Endothelial cell of umbilical vein (primary cell): ENCODE data around the gene CCR4. TPM values are rescaled to one million over a fixed set of nuclear protein-coding genes. Genes with fewer than 3 reads are reported as not detected.

ENCODE experiments used
- BruUV-seq: library from RNA; stranded (reverse); fragments of 400-500 nt; replicated peaks from 2 replicates; lab custom pipeline; 2021; lab: Mats Ljungman, UMichigan
- CTCF ChIA-PET: fragments of 300-600, 350-600 bp; sonication (Branson Sonifier 250); formaldehyde crosslinking; loops from one replicate; lab custom pipeline; 2021; ENCODE audit warnings: antibody characterized with exemption, inconsistent platforms; lab: Charles Lee
- POLR2A ChIA-PET: fragments of 300-600, 350-600 bp; sonication (Branson Sonifier 250); formaldehyde crosslinking; loops from one replicate; lab custom pipeline; 2021; ENCODE audit warnings: antibody characterized with exemption, inconsistent platforms; lab: Charles Lee
- DNase-seq: peaks from one replicate; pipeline ENCODE4 v3.0.0-alpha.2; 2011; ENCODE audit warnings: low read depth, low spot score
- FAIRE-seq: peaks from 2 replicates; lab custom pipeline; 2011; peaks lifted over from hg19 to GRCh38; lab: Jason Lieb, UNC
- H2AFZ ChIP-seq: 2 replicates; pipeline ENCODE4 v1.6.0; 2012; ENCODE audit warnings: low read depth, low read length, control low read depth, inconsistent platforms
- H3K27ac ChIP-seq: 2 replicates; pipeline ENCODE4 v1.5.1; 2011; ENCODE audit warnings: low read depth, mild to moderate bottlenecking, control low read depth, low read length, moderate library complexity; ENCODE audit not compliant: insufficient read depth
- H3K27me3 ChIP-seq, 2 experiments: 2 replicates each; pipeline versions ENCODE4 v1.6.0 to v1.6.1; 2011; ENCODE audit warnings: low read length in 2 of 2, mixed read lengths in 1 of 2; ENCODE audit not compliant: control insufficient read depth in 2 of 2, insufficient read depth in 2 of 2
- H3K36me3 ChIP-seq, 2 experiments: 2 replicates in 1 of 2; 3 replicates in 1 of 2; pipeline ENCODE4 v1.5.1; 2011; ENCODE audit warnings: low read length in 2 of 2, mild to moderate bottlenecking in 1 of 2, moderate library complexity in 1 of 2; ENCODE audit not compliant: control insufficient read depth in 2 of 2, insufficient read depth in 2 of 2; ENCODE audit errors: extremely low read depth in 1 of 2
- H3K4me1 ChIP-seq: 3 replicates; pipeline ENCODE4 v1.5.1; 2011; ENCODE audit warnings: mild to moderate bottlenecking, low read length; ENCODE audit not compliant: control insufficient read depth, insufficient read depth; ENCODE audit errors: extremely low read depth
- H3K4me2 ChIP-seq: 2 replicates; pipeline ENCODE4 v1.6.1; 2011; ENCODE audit warnings: low read length, control low read depth, mixed read lengths; ENCODE audit not compliant: insufficient read depth
- H3K4me3 ChIP-seq, 3 experiments: fragments of 200-600 bp in 1 of 3; sonication (generic), shearing (Covaris generic) in 1 of 3; replicated peaks in 1 of 3; 2 replicates each; pipeline ENCODE4 v1.5.1; 2011 to 2016; ENCODE audit warnings: control low read depth in 3 of 3, low read length in 3 of 3, mild to moderate bottlenecking in 2 of 3, inconsistent platforms in 1 of 3, low read depth in 1 of 3, moderate library complexity in 1 of 3; ENCODE audit not compliant: insufficient read depth in 1 of 3
- H3K79me2 ChIP-seq: 2 replicates; pipeline ENCODE4 v1.6.0; 2012; ENCODE audit warnings: low read length, inconsistent platforms; ENCODE audit not compliant: control insufficient read depth, insufficient read depth
- H3K9ac ChIP-seq: replicated peaks from 2 replicates; pipeline ENCODE3; 2011; ENCODE audit warnings: low read length, control low read depth; ENCODE audit not compliant: insufficient read depth; ENCODE audit errors: extremely low read depth
- H3K9me1 ChIP-seq: replicated peaks from 3 replicates; pipeline ENCODE4 v1.6.0; 2011; ENCODE audit warnings: mild to moderate bottlenecking, low read length; ENCODE audit not compliant: control insufficient read depth, insufficient read depth; ENCODE audit errors: extremely low read depth
- H3K9me3 ChIP-seq: replicated peaks from 2 replicates; pipeline ENCODE4 v1.5.1; 2012; ENCODE audit warnings: low read length, inconsistent platforms; ENCODE audit not compliant: control insufficient read depth, insufficient read depth
- H4K20me1 ChIP-seq: replicated peaks from 2 replicates; pipeline ENCODE3; 2011; ENCODE audit warnings: mild to moderate bottlenecking, low read length; ENCODE audit not compliant: control insufficient read depth, insufficient read depth; ENCODE audit errors: extremely low read depth
- EZH2 ChIP-seq: IDR thresholded peaks from 2 replicates; pipeline ENCODE4 v1.6.1; 2012; ENCODE audit warnings: borderline replicate concordance, low read depth, mild to moderate bottlenecking, moderate library complexity, low read length, inconsistent platforms; ENCODE audit not compliant: severe bottlenecking
- FOS ChIP-seq: IDR thresholded peaks from 2 replicates; pipeline ENCODE4 v1.6.1; 2011; ENCODE audit warnings: mild to moderate bottlenecking, low read length, moderate library complexity, borderline replicate concordance; ENCODE audit not compliant: insufficient read depth
- MAX ChIP-seq: IDR thresholded peaks from 2 replicates; pipeline ENCODE4 v1.6.1; 2011; ENCODE audit not compliant: insufficient read depth, insufficient read length
- dilution Hi-C: fragments of 300-500 bp; cut with MboI; formaldehyde crosslinking; loops from one replicate; pipeline ENCODE4 v1.15.0; 2019; ENCODE audit warnings: low sequenced_read_pairs; ENCODE audit not compliant: extremely low pct_ligation_motif_present
- intact Hi-C: fragments of 100-400 bp; cut with micrococcal nuclease; formaldehyde crosslinking; loops from one replicate; pipeline ENCODE4 v1.10.0; 2022
- polyA plus RNA-seq, 4 experiments: library from polyadenylated mRNA; depleted of rRNA in 3 of 4; stranded (reverse) in 3 of 4; unstranded in 1 of 4; fragments of >200 nt; gene quantifications; 2 replicates each; pipeline versions ENCODE4 v1.2.1 to v1.2.3, GENCODE V29; 2011 to 2012; ENCODE audit warnings: missing spikeins in 1 of 4
- total RNA-seq: library from RNA; stranded (reverse); gene quantifications from 2 replicates; pipeline ENCODE4 v1.2.3, GENCODE V29; 2021
- TF ChIP-seq, protein P1 (sequence below), 2 donors: IDR thresholded peaks; 1 replicate in 1 of 2; 2 replicates in 1 of 2; pipeline ENCODE4 v1.5.1; 2011; ENCODE audit warnings: low read length in 2 of 2, mild to moderate bottlenecking in 2 of 2, moderate library complexity in 2 of 2, control low read depth in 1 of 2, inconsistent platforms in 1 of 2, low read depth in 1 of 2; ENCODE audit not compliant: insufficient read depth in 1 of 2; ENCODE audit errors: extremely low read depth in 1 of 2

CCR4 gene
- total and polyA plus RNA-seq, 2 donors (not counting 3 experiments of a cell fraction or from before 2014, with no cell fraction given), result not detected

GRCh38 chr3:32934150-32934742 is 17.2 kb upstream of the CCR4 start:
- TF ChIP-seq MAX (no peak), FOS (no peak), EZH2 (no peak)
- TF ChIP-seq, protein P1, sequence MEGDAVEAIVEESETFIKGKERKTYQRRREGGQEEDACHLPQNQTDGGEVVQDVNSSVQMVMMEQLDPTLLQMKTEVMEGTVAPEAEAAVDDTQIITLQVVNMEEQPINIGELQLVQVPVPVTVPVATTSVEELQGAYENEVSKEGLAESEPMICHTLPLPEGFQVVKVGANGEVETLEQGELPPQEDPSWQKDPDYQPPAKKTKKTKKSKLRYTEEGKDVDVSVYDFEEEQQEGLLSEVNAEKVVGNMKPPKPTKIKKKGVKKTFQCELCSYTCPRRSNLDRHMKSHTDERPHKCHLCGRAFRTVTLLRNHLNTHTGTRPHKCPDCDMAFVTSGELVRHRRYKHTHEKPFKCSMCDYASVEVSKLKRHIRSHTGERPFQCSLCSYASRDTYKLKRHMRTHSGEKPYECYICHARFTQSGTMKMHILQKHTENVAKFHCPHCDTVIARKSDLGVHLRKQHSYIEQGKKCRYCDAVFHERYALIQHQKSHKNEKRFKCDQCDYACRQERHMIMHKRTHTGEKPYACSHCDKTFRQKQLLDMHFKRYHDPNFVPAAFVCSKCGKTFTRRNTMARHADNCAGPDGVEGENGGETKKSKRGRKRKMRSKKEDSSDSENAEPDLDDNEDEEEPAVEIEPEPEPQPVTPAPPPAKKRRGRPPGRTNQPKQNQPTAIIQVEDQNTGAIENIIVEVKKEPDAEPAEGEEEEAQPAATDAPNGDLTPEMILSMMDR (IDR thresholded peaks at IDR 0.05; ENCODE audit: extremely low read depth in 1 of 2, insufficient read depth in 1 of 2, low read depth in 1 of 2, low read length in 2 of 2), result peak; percentile 52 to 61
- intact Hi-C loops, result loop anchor here (1.0 kb wide), 2 partner anchors 154 to 201 kb away; no protein-coding TSS in a partner anchor
- ChIA-PET CTCF (interaction anchor here (0.6 to 3.4 kb wide), 9 partner anchors 9 to 853 kb away, joined by 3 to 40 read pairs (median 4); no protein-coding TSS in a partner anchor), POLR2A (no interaction called here)
- no peak overlapping the region for H3K9ac ChIP-seq
- no peaks in the 10 kb centered on the region for H3K9me1 ChIP-seq
- peak; percentile 18 for FAIRE-seq
- peaks cover 0 to 1% of the 10 kb centered on the region in 2 experiments for H3K27me3 ChIP-seq
- H2AFZ ChIP-seq, result no peak overlapping the region
- H4K20me1 ChIP-seq, result no peaks in the 10 kb centered on the region
- H3K4me2 ChIP-seq, result no peak overlapping the region
- no peaks in the 10 kb centered on the region for H3K79me2 ChIP-seq
- no peaks in the 10 kb centered on the region for H3K4me1 ChIP-seq
- H3K36me3 ChIP-seq, result no peaks in the 10 kb centered on the region
- H3K27ac ChIP-seq, result no peak overlapping the region
- dilution Hi-C loops, result no loop called here
- no peaks in the 10 kb centered on the region for H3K9me3 ChIP-seq
- peak; percentile 22 for DNase-seq
- no TSS peak for BruUV-seq
- no peak overlapping the region for H3K4me3 ChIP-seq
